Gastrocnemius medialis (tissue), 4 donors: Measurements from ENCODE around the gene TNFRSF12A.

Experiments used
- POLR2A ChIP-seq, 2 donors: fragments of 450-650 bp; IDR thresholded peaks; one replicate each; pipeline ENCODE4 v1.6.1; 2017; ENCODE audit warnings: antibody characterized with exemption in 2 of 2, mild to moderate bottlenecking in 2 of 2, moderate library complexity in 2 of 2
- TF ChIP-seq, protein P1 (sequence below), 5 experiments: fragments of 450-650 bp in 3 of 5; fragments of 200-600 bp in 2 of 5; sonication (generic) in 2 of 5; IDR thresholded peaks in 4 of 5; conservative IDR thresholded peaks in 1 of 5; 1 replicate in 4 of 5; 2 replicates in 1 of 5; pipeline ENCODE4 v1.5.1; 2016 to 2019; ENCODE audit warnings: antibody characterized with exemption in 5 of 5, mild to moderate bottlenecking in 3 of 5, moderate library complexity in 3 of 5

DNA sequence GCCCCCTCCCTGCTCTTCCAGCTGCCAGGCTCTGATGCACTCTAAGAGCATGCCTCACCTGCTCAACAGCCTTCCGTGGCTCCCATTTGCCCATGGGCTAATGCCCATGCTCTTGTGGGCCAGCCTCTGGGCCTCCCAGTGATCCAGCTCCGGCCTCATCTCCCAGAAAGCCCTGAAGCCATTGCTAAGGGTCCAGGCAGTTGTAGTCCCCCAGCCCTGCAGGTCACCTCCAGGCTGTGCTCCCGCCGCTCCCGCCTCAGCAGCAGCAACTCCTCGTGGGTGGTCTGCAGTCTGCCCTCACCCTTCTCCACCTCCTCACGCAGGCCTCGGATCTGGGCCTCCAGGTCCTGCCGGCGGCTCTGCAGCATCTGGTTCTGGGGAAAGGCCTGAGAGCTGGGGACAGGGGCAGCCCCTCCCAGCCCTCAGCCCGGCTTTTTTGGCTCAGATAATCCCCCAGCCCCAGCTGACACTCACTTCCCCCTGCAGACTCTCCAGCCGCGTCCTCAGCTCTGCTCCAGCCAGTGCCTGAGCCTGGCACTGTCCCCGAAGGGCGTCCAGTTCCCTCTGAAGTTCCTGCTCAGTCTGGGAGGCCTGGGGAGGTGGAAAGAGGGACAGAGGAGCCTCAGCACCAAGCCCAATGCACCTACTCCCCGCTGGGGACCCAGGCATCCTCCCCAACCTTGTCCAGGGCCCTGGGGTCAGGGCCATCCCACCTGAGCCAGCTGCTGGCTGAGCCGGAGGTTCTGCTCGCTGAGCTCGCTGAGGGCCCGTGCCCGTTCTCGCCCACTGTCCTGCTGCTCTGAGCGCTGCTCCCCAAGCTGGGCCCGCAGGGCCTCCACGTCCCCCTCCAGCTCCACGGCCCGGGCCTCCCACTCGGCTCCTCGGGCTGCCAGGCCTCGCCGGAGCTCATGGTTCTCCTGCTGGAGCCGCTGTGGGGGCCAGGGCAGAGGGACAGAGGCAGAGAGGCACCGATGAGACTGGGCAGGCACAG is 10.3 kb downstream of the TNFRSF12A start:
- TF ChIP-seq, protein P1, sequence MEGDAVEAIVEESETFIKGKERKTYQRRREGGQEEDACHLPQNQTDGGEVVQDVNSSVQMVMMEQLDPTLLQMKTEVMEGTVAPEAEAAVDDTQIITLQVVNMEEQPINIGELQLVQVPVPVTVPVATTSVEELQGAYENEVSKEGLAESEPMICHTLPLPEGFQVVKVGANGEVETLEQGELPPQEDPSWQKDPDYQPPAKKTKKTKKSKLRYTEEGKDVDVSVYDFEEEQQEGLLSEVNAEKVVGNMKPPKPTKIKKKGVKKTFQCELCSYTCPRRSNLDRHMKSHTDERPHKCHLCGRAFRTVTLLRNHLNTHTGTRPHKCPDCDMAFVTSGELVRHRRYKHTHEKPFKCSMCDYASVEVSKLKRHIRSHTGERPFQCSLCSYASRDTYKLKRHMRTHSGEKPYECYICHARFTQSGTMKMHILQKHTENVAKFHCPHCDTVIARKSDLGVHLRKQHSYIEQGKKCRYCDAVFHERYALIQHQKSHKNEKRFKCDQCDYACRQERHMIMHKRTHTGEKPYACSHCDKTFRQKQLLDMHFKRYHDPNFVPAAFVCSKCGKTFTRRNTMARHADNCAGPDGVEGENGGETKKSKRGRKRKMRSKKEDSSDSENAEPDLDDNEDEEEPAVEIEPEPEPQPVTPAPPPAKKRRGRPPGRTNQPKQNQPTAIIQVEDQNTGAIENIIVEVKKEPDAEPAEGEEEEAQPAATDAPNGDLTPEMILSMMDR (IDR thresholded peaks at IDR 0.05 in 4 of 5, conservative IDR thresholded peaks at IDR 0.05 in 1 of 5) = no peak
- no peak for TF ChIP-seq POLR2A (IDR thresholded peaks at IDR 0.05)
